ENCODE results near the gene LZTFL1.

- TF ChIP-seq, protein P1, sequence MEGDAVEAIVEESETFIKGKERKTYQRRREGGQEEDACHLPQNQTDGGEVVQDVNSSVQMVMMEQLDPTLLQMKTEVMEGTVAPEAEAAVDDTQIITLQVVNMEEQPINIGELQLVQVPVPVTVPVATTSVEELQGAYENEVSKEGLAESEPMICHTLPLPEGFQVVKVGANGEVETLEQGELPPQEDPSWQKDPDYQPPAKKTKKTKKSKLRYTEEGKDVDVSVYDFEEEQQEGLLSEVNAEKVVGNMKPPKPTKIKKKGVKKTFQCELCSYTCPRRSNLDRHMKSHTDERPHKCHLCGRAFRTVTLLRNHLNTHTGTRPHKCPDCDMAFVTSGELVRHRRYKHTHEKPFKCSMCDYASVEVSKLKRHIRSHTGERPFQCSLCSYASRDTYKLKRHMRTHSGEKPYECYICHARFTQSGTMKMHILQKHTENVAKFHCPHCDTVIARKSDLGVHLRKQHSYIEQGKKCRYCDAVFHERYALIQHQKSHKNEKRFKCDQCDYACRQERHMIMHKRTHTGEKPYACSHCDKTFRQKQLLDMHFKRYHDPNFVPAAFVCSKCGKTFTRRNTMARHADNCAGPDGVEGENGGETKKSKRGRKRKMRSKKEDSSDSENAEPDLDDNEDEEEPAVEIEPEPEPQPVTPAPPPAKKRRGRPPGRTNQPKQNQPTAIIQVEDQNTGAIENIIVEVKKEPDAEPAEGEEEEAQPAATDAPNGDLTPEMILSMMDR (conservative IDR thresholded peaks at IDR 0.05; ENCODE audit: low read depth, low read length), result no peak
- TF ChIP-seq EZH2 (IDR thresholded peaks at IDR 0.05; ENCODE audit: borderline replicate concordance, low read depth, low read length, poor library complexity, severe bottlenecking), result no peak
These were observed 1.1 kb upstream of the LZTFL1 start for GRCh38 chr3:45842851-45843625.
